ENCODE measurements around the gene ZFHX3.

DNA sequence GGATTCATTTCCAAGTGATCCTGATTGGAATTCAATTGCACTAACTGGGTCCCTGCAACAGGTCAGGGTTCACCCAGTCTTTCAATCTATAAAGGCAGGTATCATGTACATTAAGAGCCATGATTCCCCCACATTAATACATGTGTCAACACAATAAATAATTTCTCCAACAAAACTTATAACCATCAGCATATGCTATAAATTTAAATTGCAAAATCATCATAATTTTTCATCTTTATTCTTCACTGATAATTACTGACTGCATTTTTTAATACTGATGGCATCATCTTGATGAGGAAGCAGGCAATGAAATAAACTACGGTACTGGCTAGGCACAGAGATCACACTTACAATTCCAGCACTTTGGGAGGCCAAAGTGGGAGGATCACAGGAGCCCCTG lies 59.4 kb downstream of the ZFHX3 start:
- TF ChIP-seq, protein P1, sequence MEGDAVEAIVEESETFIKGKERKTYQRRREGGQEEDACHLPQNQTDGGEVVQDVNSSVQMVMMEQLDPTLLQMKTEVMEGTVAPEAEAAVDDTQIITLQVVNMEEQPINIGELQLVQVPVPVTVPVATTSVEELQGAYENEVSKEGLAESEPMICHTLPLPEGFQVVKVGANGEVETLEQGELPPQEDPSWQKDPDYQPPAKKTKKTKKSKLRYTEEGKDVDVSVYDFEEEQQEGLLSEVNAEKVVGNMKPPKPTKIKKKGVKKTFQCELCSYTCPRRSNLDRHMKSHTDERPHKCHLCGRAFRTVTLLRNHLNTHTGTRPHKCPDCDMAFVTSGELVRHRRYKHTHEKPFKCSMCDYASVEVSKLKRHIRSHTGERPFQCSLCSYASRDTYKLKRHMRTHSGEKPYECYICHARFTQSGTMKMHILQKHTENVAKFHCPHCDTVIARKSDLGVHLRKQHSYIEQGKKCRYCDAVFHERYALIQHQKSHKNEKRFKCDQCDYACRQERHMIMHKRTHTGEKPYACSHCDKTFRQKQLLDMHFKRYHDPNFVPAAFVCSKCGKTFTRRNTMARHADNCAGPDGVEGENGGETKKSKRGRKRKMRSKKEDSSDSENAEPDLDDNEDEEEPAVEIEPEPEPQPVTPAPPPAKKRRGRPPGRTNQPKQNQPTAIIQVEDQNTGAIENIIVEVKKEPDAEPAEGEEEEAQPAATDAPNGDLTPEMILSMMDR (IDR thresholded peaks at IDR 0.05; ENCODE audit: low read depth, low read length): no peak
- TF ChIP-seq EZH2phosphoT487 (IDR thresholded peaks at IDR 0.05; ENCODE audit: low read depth): no peak
